Body of pancreas (tissue), 4 donors: ENCODE measurements around the gene IGF1R.

Experiments
- CTCF ChIP-seq, 7 experiments: fragments of 450-650 bp in 4 of 7; fragments of 200-600 bp in 3 of 7; sonication (generic) in 3 of 7; IDR thresholded peaks; one replicate each; pipeline ENCODE4 v1.5.1; 2016 to 2019; ENCODE audit warnings: antibody characterized with exemption in 7 of 7
- POLR2A ChIP-seq, 3 donors: fragments of 450-650 bp; IDR thresholded peaks; one replicate each; pipeline ENCODE4 v1.6.1; 2016; ENCODE audit warnings: antibody characterized with exemption in 3 of 3, mild to moderate bottlenecking in 2 of 3

- TF ChIP-seq CTCF (IDR thresholded peaks at IDR 0.05): no peak
- TF ChIP-seq POLR2A (IDR thresholded peaks at IDR 0.05): no peak
Measured at GRCh38 chr15:98980899-98981228, 332.5 kb downstream of the IGF1R start.
